BJ (cell line): ENCODE data around the gene ZNF385B. TPM values are rescaled to one million over a fixed set of nuclear protein-coding genes. Genes with fewer than 3 reads are reported as not detected.
A peak's percentile ranks its signal among the peaks of the same experiment; 100 is the strongest.

Source experiments
- CTCF ChIA-PET: fragments of 350-600 bp; formaldehyde crosslinking; extraction: SDS; loops from one replicate; lab custom pipeline; 2021; ENCODE audit warnings: antibody characterized with exemption, inconsistent platforms; lab: Yijun Ruan, JAX
- POLR2A ChIA-PET: fragments of 300-600 bp; sonication (Branson Sonifier 250); formaldehyde crosslinking; extraction: SDS; loops from one replicate; lab custom pipeline; 2021; ENCODE audit warnings: antibody characterized with exemption; lab: Charles Lee
- DNase-seq: peaks from one replicate; pipeline ENCODE4 v3.0.0-alpha.2; 2011; ENCODE audit warnings: low read depth
- H3K27me3 ChIP-seq: 2 replicates; pipeline ENCODE4 v1.6.0; 2011; ENCODE audit warnings: low read length; ENCODE audit not compliant: control insufficient read depth, insufficient read depth
- H3K36me3 ChIP-seq: 2 replicates; pipeline ENCODE4 v1.5.1; 2011; ENCODE audit warnings: low read length; ENCODE audit not compliant: control insufficient read depth, insufficient read depth
- H3K4me3 ChIP-seq: 2 replicates; pipeline ENCODE4 v1.5.1; 2011; ENCODE audit warnings: low read depth, mild to moderate bottlenecking, control low read depth, low read length
- polyA plus RNA-seq: library from polyadenylated mRNA; depleted of rRNA; stranded (reverse); fragments of >200 nt; gene quantifications from 2 replicates; pipeline ENCODE4 v1.2.3, GENCODE V29; 2011
- TF ChIP-seq, protein P1 (sequence below): IDR thresholded peaks from 2 replicates; pipeline ENCODE4 v1.5.1; 2011; ENCODE audit warnings: low read depth, mild to moderate bottlenecking, control low read depth, inconsistent platforms, low read length, moderate library complexity; ENCODE audit not compliant: insufficient read depth

The ZNF385B gene
- polyA plus RNA-seq, 1 experiment: 0.22 TPM

DNA sequence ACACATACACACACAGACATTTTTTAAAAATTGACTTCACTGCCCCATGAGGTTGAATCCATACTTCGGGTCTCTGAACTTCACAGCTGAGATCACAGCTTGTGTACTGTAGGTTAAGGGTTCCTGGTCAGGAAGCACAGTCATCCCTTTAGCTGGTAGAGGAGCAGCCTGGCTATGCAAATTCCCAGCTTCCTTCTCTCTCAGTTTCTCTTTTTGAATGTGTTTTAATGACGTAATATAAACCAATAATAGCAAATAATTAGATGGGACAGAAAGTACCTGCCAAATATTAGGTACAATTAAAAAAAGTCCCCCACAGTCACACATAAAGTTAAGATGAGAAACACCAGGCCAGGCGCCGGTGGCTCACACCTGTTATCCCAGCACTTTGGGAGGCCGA, 178.7 kb downstream of the ZNF385B start:
- Histone ChIP-seq H3K36me3 (no peaks in the 10 kb centered on the region), H3K27me3 (no peaks in the 10 kb centered on the region), H3K4me3 (no peak overlapping the region)
- no peak for DNase-seq
- CTCF ChIA-PET: interaction anchor here (1.1 kb wide), 1 partner anchor 260 kb away, joined by 4 read pairs; no protein-coding TSS in a partner anchor
- TF ChIP-seq, protein P1, sequence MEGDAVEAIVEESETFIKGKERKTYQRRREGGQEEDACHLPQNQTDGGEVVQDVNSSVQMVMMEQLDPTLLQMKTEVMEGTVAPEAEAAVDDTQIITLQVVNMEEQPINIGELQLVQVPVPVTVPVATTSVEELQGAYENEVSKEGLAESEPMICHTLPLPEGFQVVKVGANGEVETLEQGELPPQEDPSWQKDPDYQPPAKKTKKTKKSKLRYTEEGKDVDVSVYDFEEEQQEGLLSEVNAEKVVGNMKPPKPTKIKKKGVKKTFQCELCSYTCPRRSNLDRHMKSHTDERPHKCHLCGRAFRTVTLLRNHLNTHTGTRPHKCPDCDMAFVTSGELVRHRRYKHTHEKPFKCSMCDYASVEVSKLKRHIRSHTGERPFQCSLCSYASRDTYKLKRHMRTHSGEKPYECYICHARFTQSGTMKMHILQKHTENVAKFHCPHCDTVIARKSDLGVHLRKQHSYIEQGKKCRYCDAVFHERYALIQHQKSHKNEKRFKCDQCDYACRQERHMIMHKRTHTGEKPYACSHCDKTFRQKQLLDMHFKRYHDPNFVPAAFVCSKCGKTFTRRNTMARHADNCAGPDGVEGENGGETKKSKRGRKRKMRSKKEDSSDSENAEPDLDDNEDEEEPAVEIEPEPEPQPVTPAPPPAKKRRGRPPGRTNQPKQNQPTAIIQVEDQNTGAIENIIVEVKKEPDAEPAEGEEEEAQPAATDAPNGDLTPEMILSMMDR: no peak
- POLR2A ChIA-PET: no interaction called here

DNA sequence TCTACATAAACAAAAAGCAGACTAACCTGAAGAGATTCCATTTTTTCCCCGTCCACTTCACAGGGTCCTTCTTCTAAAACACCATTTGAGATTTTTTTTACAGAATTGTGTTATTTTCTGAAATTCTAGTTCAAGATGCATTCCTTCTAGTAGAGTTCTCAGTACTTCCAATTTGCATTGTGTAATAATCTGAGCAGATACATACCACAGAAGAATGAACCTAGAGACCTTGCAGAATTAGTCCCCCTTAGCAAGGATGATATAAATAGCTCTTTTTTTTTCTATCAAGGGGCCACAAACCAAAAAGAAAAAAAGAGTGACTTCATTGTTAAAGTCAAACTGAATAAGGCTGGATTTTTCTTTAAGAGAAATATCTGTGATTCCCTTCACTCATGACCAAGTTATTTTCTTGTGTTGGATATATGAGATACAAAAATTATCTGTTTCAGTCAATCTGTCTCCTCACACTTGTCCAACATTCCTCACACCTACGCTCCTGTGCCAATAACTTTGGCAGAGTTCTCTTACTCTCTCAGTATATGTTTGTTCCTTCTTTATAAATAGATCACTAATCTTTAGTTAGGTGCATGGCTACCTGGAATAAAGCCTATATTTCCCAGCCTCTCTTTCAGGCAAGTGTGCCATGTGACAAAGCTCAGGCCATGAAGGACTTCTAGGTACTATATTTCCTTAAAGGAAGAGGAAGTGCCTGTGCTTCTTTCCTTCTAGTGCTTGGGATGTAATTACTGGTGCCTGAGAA, 183.5 kb downstream of the ZNF385B start:
- Histone ChIP-seq H3K36me3 (no peaks in the 10 kb centered on the region), H3K4me3 (no peak overlapping the region), H3K27me3 (no peaks in the 10 kb centered on the region)
- peak; percentile 15 for DNase-seq
- TF ChIP-seq, protein P1: no peak
- ChIA-PET CTCF (interaction anchor here (0.9 kb wide), 1 partner anchor 9 kb away, joined by 3 read pairs; no protein-coding TSS in a partner anchor), POLR2A (no interaction called here)

DNA sequence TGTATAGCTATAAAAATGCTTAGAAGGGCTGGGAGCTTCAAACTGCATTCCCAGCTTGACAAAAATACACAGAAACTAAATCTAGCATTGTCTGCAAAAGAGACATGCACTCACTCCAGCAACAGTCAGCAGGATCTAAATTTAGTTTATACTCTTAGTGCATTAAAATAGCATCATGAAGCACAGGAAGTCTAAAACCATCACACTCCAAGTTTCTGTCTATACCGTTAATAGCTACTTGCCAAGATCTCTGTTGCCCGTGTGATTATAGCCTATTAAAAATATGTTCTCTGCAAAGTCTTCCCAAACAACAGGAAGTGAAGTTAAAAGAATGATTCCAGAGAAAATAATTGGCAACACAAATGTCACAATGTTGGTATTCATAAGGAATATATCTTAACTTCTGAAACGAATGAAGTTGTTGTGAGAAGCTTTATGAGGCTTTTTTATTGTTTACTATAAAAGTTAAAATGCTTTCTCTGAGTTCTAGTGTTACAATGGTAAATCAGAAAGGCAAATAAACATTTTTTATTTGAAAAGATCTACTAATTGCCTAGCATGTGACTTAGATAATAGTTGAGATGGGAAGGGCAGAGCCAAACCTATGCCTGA, 184.2 kb downstream of the ZNF385B start:
- DNase-seq: peak; percentile 76
- Histone ChIP-seq H3K36me3 (no peaks in the 10 kb centered on the region), H3K27me3 (no peaks in the 10 kb centered on the region), H3K4me3 (no peak overlapping the region)
- TF ChIP-seq, protein P1: no peak
- ChIA-PET POLR2A (no interaction called here), CTCF (interaction anchor here (0.9 kb wide), 1 partner anchor 8 kb away, joined by 3 read pairs; no protein-coding TSS in a partner anchor)

DNA sequence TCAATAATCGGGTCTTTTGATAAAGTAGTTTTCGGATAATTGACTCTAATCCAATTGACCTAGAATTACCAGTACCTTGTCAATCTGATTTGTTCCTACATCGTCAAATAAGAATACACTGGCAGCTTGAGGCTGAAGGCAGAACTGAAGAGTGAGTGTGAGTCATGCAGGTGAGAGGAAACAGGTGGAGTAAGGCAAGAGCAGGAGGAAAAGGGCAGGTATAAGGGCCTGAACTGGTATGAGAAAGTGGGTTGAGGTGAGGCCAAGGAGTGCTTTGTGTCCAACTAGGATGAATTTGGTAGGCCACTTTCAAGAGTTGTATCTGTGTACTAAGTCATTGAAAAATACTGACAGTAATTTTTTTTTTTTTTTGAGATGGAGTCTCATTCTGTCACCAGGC, 186.0 kb downstream of the ZNF385B start:
- H3K4me3 ChIP-seq: no peak overlapping the region
- POLR2A ChIA-PET: no interaction called here
- CTCF ChIA-PET: no interaction called here
- no peaks in the 10 kb centered on the region for H3K27me3 ChIP-seq
- no peak for DNase-seq
- TF ChIP-seq, protein P1: no peak
- H3K36me3 ChIP-seq: no peaks in the 10 kb centered on the region
